PC-3 (cell line): ENCODE measurements around the gene FARS2.

ENCODE experiments used
- CTCF ChIP-seq: fragments of 300-600 bp; sonication (generic); conservative IDR thresholded peaks from 2 replicates; pipeline ENCODE4 v1.5.1; 2017; ENCODE audit warnings: antibody characterized with exemption, low read depth, mild to moderate bottlenecking, low read length
- EZH2 ChIP-seq: fragments of 300-600 bp; sonication (generic); IDR thresholded peaks from one replicate; pipeline ENCODE4 v1.6.1; 2017; ENCODE audit warnings: antibody characterized with exemption, mild to moderate bottlenecking, low read length; ENCODE audit not compliant: unreplicated experiment

GRCh38 chr6:5461365-5461764 lies 200.1 kb downstream of the FARS2 start:
- TF ChIP-seq CTCF, result no peak
- no peak for TF ChIP-seq EZH2
